Stimulated activated CD4-positive, alpha-beta T cell treated with anti-CD3 and anti-CD28 coated beads, TNF-alpha, amount 100 ng/mL, for 4 hours (primary cell): ENCODE measurements around the gene ITIH3.

ENCODE experiments used
- DNase-seq, 3 experiments: peaks; one replicate each; pipeline ENCODE4 v3.0.0-alpha.2; 2020; ENCODE audit warnings: low read depth in 3 of 3

Gene ITIH3

DNA sequence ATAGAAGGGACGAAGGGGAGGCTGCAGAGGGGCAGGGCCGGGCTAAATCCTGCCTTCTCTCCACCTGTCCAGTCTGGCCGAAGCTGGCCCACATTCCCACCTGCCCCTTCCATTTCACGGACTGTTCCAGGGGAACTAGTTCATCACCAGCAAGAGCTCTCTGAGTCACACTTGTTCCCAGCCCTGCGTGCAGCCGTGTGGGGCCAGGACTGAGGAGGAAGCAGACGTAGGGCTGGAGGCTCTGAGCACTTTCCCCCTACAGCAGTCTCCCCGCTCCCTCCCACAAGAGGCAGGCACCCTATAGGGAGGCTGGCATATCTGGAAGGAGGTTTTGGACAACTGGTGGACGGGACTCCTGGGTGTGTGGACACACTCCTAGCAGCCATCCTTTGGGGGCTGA lies 32.8 kb downstream of the ITIH3 start:
- no peak for DNase-seq

- no peak for DNase-seq
These were observed 33.3 kb downstream of the ITIH3 start for GRCh38 chr3:52827866-52828376.

- no peak for DNase-seq
These were observed 34.9 kb downstream of the ITIH3 start for GRCh38 chr3:52829482-52829881.

DNA sequence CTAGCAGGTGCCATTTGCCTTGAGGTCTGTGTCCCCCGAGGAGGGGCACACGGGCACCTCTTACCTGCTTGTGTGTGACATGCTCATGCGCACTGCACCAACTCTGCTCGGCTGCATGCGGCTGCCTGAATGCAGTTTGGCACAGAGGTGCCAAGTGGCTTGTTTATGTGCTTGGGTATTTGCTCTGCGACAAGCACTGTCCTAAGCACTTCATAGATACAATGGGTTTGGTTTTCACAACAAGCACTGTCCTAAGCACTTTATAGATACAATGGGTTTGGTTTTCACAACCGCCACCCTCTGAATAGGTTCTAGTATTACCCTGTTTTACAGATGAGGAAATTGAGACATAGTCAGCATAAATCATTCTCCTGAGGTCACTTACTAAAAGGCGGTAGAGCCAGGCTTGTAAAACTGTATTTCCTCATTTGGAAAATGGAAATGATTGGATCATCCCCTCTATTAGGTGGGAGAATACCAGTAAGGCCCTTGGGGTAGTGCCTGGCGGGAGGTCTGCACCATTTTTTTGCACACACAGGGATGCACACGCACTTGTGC lies 35.4 kb downstream of the ITIH3 start:
- no peak for DNase-seq

- DNase-seq = no peak
These were observed 36.1 kb downstream of the ITIH3 start, which contains the start of gene ITIH4 for GRCh38 chr3:52830535-52831258. ITIH4 (minus strand) TSS chr3:52830672; CDS start chr3:52830642, 30 bp downstream.

DNA sequence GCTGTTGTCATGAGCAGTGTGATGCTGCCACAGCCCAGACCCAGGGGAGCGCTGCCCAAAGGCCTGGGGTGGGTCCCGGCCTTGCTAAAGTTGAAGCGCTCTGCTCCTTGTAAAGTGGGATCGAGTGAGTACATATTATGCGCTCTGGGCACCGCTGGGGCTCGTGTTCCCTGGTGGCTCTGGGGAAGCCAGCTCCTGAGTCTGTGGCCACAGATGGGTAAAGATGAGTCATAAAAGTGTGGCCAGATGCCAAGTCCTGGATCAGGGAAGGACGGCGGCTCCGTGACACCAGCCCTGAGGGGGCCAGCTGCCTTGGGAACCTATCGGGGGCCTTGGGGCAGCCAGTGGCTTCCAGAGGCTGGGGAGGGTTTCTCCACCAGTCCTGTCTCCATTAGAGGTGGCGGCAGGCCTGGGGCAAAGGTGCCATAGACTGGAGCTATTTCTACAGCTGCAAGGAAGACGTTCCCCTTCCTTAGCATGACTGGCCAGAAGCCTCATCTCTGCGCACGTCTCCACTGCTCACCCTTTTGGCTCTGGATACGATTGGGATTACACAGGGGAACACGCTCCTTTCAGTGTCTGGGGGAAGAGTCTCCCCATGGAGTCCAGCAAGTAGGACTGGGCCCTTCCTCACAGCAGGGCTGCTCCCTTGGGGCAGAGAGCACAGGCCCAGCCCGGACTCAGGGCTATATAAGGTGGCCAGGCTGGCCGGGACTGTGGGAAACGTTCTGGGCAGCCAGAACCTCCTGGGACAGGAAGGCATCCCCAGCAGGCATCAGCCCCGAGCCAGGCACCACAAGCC lies 37.1 kb downstream of the ITIH3 start:
- no peak for DNase-seq

DNA sequence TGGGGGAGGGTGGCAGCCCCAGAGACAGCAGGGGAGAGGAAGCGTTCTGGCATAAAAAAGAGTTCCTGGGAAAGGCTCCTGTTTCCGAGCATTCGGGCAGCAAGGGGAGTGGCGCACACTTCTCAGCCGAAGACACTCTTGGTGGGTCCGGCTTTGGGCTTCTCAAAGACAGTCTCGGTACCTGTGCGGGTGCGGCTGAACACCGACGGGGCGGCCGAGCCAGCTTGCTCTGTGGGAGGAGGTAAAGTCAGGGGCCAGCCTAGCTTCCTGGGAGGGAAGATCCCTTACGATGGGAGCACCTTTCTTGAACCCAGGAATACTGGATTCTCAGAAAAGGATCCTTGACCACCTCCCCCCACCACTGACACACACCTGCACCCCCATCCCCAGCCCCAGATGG lies 38.6 kb downstream of the ITIH3 start:
- no peak for DNase-seq

DNA sequence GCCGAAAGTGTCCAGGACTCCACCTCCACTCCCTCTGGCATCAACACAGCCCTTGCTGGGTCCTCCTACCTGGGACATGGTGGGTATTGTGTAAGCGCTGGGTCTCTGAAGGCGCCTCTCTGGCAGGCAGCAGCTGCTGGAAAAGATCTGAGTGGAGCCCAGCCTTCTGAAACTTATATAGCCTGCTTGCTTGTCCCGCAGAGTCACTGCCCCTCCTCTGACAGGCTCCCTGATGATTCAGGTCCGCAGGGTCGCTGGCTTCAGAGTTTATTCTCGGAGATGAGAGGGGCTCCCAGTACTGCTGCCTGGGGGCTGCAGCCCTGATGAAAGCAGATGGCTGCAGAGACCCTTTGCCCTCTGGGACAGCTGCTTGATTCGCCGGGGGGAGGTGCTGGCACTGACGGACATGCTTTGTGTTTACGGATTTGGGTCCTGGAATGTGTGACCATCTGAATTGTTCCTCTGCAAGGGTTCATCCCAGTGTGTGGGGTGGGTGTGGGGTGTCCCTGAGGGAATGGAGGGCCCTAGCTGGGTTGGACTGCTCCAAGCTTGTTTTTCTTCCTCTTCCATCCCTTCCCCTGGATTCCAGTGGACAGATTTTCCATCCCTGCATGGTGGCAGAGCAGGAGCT lies 40.4 kb downstream of the ITIH3 start, which contains the start of gene MUSTN1:
Gene MUSTN1 (minus strand): TSS at position 149 of the 631 bp plus-strand sequence. CDS start 71 bp downstream, at position 78.
- no peak for DNase-seq

DNA sequence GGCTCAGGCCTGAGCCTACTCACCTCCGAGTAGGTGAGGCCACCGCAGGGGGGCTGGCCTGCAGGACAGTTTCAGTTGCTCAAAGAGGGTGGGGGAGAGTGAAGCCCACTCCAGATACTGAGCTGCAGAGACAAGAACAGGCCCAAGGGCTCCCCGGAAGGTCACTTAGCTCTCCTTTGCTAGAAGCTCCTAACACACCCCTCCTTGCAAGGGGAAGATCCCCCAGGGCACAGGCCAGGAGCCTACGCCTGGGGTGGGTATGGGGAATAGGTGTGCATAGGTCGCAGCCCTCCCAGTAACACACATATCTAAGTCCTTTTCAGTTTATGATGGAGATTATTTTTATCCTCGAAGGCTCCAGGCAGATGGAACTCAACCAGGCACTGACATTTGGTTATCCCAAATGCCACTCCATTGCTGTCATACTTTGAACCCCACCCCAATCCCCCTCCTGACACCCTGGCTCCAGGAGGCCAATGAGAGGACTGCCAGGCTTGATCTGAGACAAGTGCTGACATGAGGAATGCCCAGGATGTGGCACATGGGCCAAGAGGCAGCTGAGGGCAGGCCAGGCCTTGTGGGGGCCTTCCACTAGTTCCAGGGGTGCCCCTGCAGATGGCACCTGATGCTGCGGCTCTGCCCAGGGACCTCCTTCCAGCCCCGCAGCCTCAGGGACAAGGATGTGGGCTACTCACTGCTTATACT lies 41.3 kb downstream of the ITIH3 start:
- no peak for DNase-seq

- no peak for DNase-seq
These were observed 41.9 kb downstream of the ITIH3 start for GRCh38 chr3:52836471-52836845.

GRCh38 chr3:52836986-52837385 lies 42.4 kb downstream of the ITIH3 start:
- no peak for DNase-seq

GRCh38 chr3:52838561-52839267 lies 44.1 kb downstream of the ITIH3 start:
- no peak for DNase-seq

DNA sequence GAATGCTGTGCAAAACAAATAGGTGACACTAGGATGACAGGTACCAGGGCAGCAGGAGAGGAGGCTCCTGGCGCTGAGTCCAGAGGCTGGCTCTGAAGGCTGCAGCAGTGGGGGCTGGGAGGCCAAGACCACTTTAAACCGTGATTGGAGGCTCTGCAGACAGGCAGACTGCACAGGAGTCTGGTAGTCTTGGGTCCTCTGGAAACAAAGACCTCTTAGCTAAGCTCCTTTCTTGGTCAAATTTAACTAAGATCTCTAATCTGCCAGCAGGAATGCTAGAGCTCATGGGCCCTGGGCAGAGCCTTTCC lies 44.6 kb downstream of the ITIH3 start:
- no peak for DNase-seq

GRCh38 chr3:52839892-52840545 lies 45.4 kb downstream of the ITIH3 start:
- no peak for DNase-seq

DNA sequence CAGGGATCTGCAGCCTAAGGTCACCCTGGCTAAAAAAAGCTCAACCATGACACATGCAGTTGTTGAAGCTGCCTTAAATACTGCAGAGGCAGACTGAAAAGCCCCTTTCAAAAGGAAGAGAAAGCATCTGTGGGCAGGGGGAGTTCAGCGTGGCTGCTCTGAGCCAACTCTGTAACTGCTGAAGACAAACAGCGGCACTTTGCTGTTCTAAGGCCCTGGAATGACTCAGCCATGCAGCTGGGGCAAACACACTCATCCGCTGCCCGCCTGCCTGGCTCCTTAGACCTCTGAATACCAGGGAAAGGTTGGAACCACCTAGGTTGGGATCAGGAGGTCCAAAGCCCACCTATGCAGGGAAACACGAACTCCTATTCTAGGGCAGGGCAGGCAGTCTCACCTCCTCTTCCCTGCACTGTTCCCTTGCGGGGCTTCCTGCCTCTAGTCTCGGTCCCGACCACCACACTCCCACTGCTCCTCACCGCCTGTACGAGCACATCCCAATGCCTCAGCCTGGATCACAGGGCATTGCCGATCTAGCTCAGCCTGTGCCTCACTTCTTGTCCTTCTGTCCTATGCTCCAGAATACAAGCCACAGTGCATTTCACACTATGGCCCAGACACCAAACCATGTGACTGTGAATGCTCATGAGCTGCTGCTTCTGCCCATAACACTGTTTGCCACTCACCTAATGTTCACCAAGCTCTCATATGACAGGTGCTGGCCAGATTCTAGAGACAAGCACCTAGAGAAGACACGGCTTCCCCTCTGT lies 46.8 kb downstream of the ITIH3 start:
- DNase-seq = no peak

DNA sequence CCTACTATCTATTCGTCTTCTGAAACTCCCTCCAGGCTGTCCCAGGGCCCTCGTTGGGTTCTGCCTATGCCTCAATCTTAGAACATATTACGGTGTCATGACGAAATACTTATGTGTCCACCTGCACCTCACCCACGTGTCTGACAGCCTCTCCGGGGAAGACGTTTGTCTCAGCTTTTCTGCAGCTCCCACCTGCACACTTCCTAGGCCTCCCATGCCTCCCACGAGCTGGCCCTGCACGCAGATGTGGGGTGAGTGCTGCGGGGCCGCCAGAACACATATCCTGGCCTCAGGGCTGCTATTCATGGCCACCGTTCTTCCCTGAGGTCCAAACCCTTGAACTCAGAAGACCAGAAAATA lies 47.4 kb downstream of the ITIH3 start:
- no peak for DNase-seq

- DNase-seq = no peak
These were observed 47.8 kb downstream of the ITIH3 start for GRCh38 chr3:52842424-52842823.

DNA sequence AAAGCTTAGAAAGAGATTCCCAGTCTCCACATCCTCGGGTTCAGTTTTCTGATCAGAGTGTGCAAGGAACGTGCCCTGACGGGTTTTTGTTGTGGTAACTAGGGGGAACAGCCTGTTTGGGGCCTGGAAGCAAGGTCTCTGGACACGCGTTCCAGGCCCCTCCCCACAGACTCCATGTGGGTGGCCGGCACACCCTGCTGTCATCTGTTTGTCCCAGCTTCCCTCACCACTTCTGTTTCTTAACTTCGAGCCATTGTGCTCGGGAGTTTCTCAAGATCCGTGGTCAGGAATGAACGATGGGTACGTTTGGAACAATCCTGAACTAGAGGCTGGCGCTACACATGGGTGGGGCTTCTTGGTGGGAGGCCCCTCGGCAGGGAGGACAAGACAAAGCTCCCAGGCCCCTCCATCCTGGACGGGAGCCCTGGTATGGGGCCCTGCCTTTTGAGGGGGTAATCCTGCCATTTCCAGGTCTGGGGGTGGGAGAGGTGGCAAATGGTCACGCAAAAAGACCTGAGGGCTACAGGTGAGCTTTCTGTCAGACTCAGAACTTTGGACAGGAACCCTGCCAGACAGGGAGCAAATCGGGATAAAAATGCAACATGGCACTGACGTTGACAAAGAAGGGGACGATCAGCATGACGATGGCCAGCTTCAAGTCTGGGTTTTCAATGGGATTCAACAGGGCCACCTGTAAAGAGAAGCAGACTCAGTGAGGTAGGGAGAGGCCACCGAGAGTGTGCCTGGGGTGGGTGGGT lies 48.7 kb downstream of the ITIH3 start:
- DNase-seq = no peak

- DNase-seq = no peak
These were observed 49.3 kb downstream of the ITIH3 start for GRCh38 chr3:52843881-52844280.
